GM23338 (cell line): ENCODE measurements around the gene TMEM165. TPM values are rescaled to one million over a fixed set of nuclear protein-coding genes. Genes with fewer than 3 reads are reported as not detected.

Experiments
- CTCF ChIP-seq, 2 experiments: fragments of 200-600 bp in 1 of 2; sonication (generic) in 1 of 2; conservative IDR thresholded peaks; 2 replicates each; pipeline versions ENCODE4 v1.5.1 to v1.6.1; 2016 to 2017; ENCODE audit warnings: antibody characterized with exemption in 2 of 2, low read depth in 2 of 2, mild to moderate bottlenecking in 2 of 2, moderate library complexity in 1 of 2
- EZH2phosphoT487 ChIP-seq: fragments of 200-600 bp; sonication (generic); IDR thresholded peaks from one replicate; pipeline ENCODE4 v1.8.1; 2018; ENCODE audit warnings: antibody characterized with exemption; ENCODE audit not compliant: unreplicated experiment
- JUNB ChIP-seq: IDR thresholded peaks from one replicate; pipeline ENCODE4 v1.6.1; 2016; ENCODE audit warnings: antibody characterized with exemption; ENCODE audit not compliant: unreplicated experiment
- NANOG ChIP-seq: IDR thresholded peaks from 2 replicates; pipeline ENCODE4 v1.6.1; 2016; ENCODE audit warnings: antibody characterized with exemption, borderline replicate concordance
- POLR2AphosphoS5 ChIP-seq: IDR thresholded peaks from 2 replicates; pipeline ENCODE4 v1.6.1; 2016; ENCODE audit warnings: antibody characterized with exemption, low read depth
- REST ChIP-seq: IDR thresholded peaks from one replicate; pipeline ENCODE4 v1.6.1; 2018; ENCODE audit warnings: antibody characterized with exemption; ENCODE audit not compliant: unreplicated experiment
- STAT1 ChIP-seq: IDR thresholded peaks from one replicate; pipeline ENCODE4 v1.6.1; 2016; ENCODE audit warnings: antibody characterized with exemption; ENCODE audit not compliant: unreplicated experiment
- ZNF331 ChIP-seq: fragments of 250-450 bp; sonication (Bioruptor Pico); IDR thresholded peaks from 2 replicates; pipeline ENCODE4 v1.5.0; 2020; ENCODE audit warnings: low read depth, mild to moderate bottlenecking, moderate library complexity
- ZNF462 ChIP-seq: fragments of 250-450 bp; sonication (Bioruptor Pico); IDR thresholded peaks from 2 replicates; pipeline ENCODE4 v1.5.0; 2020; ENCODE audit warnings: mild to moderate bottlenecking, moderate library complexity
- polyA plus RNA-seq: library from polyadenylated mRNA; unstranded; fragments of >200 nt; fragmentation: Nextera tagmentation; extraction: Ambion mirVana; gene quantifications from 2 replicates; pipeline ENCODE4 v1.2.1, GENCODE V29; 2016
- total RNA-seq: library from RNA; depleted of rRNA; stranded (reverse); fragments of >200 nt; shearing (Covaris generic); gene quantifications from 2 replicates; pipeline ENCODE4 v1.2.3, GENCODE V29; 2014

Gene TMEM165
- total and polyA plus RNA-seq, 2 experiments from 2014 or later: 125 to 171 TPM

- no peak for TF ChIP-seq ZNF462 (CRISPR knock-in tag)
- TF ChIP-seq EZH2phosphoT487: no peak
- TF ChIP-seq POLR2AphosphoS5: no peak
- TF ChIP-seq STAT1: no peak
- no peak for TF ChIP-seq CTCF (conservative IDR thresholded peaks at IDR 0.05; ENCODE audit: low read depth in 2 of 2)
- no peak for TF ChIP-seq JUNB
- TF ChIP-seq NANOG: no peak
- TF ChIP-seq ZNF331 (CRISPR knock-in tag): no peak
- TF ChIP-seq REST: no peak
Measured at GRCh38 chr4:55358668-55359067, 37.1 kb upstream of the TMEM165 start (continued).
